ENCODE results near the gene ZBTB5. TPM values are rescaled to one million over a fixed set of nuclear protein-coding genes. Genes with fewer than 3 reads are reported as not detected.

Gene ZBTB5
- total and polyA plus RNA-seq, 9 of the 15 experiments (the other 6 are each of a cell fraction or from before 2014, with no cell fraction given) = 2.3 to 43.2 (median 15.5) TPM

- FAIRE-seq (peak; percentile 98), ATAC-seq (peak; percentile 78), DNase-seq (ENCODE audit: extremely low read depth in 1 of 4, low spot score in 3 of 4) (peak; percentile 88 to 90 (median 89))
- H3K27me3 ChIP-seq (ENCODE audit: control insufficient read depth in 2 of 2, insufficient read depth in 2 of 2, low read length in 2 of 2) = no peaks in the 10 kb centered on the region
- no peaks in the 10 kb centered on the region for H4K20me1 ChIP-seq (replicated peaks; ENCODE audit: control insufficient read depth, insufficient read depth, low read length)
- in situ Hi-C loops (cut with MboI) (no loop called here), intact Hi-C loops (cut with micrococcal nuclease) (no loop called here)
- H3K9me1 ChIP-seq (ENCODE audit: control insufficient read depth, insufficient read depth, low read length) = no peaks in the 10 kb centered on the region
- H3K9me3 ChIP-seq (replicated peaks; ENCODE audit: control insufficient read depth, insufficient read depth, low read depth, low read length) = no peaks in the 10 kb centered on the region
- no TSS peak for BruUV-seq (replicated peaks)
- ChIA-PET POLR2A (interaction anchor here (1.2 kb wide), 1 partner anchor 10 kb away, joined by 3 read pairs; no protein-coding TSS in a partner anchor), CTCF (ENCODE audit: low intra/inter-chr PET ratio) (interaction anchor here (0.6 to 1.9 kb wide), 2 partner anchors 96 to 107 kb away, joined by 3 to 6 read pairs; no protein-coding TSS in a partner anchor)
- no peak overlapping the region for H3K27ac ChIP-seq (ENCODE audit: extremely low read depth, low read depth, low read length)
- peak overlapping the region; percentile 47; the same call in 1 of the 2 replicates for H3K4me2 ChIP-seq (ENCODE audit: insufficient read depth, low read length)
- H3K36me3 ChIP-seq (ENCODE audit: control insufficient read depth, insufficient read depth, low read length) = no peaks in the 10 kb centered on the region
- WGBS (ENCODE audit: insufficient coverage, low coverage, missing lambda C conversion rate) = 17% methylated on average over 22 of the region's 22 CpGs
- peak overlapping the region; percentile 85 for H2AFZ ChIP-seq (ENCODE audit: low read depth, low read length)
- peak overlapping the region in 1 of 2 experiments; percentile 71; a peak in 2 of 4 replicates for H3K9ac ChIP-seq (ENCODE audit: insufficient read depth in 1 of 2, low read depth in 2 of 2, low read length in 2 of 2)
- H3K79me2 ChIP-seq (ENCODE audit: control insufficient read depth, insufficient read depth, low read length) = no peaks in the 10 kb centered on the region
- H3K4me1 ChIP-seq (replicated peaks in 1 of 2; ENCODE audit: control insufficient read depth in 2 of 2, insufficient read depth in 2 of 2, low read length in 2 of 2) = peaks cover 3 to 19% of the 10 kb centered on the region in 2 experiments; a peak in 4 of 5 replicates
- no peak overlapping the region for H3K4me3 ChIP-seq
- TF ChIP-seq MCM2 (IDR thresholded peaks at IDR 0.05; ENCODE audit: low read depth) = no peak
- TF ChIP-seq ZNF24 (IDR thresholded peaks at IDR 0.05) = peak; percentile 99
- TF ChIP-seq ZNF511 (CRISPR knock-in tag; IDR thresholded peaks at IDR 0.05) = 0 out of 2 replicates have a peak, but pooled peaks have one; percentile 30
- no peak for TF ChIP-seq EP300 (IDR thresholded peaks at IDR 0.05; ENCODE audit: low read length)
- TF ChIP-seq ATF1 (CRISPR knock-in tag; IDR thresholded peaks at IDR 0.05) = no peak
- peak; percentile 91 for TF ChIP-seq ATF1 (tag; IDR thresholded peaks at IDR 0.05)
- TF ChIP-seq, protein P1, sequence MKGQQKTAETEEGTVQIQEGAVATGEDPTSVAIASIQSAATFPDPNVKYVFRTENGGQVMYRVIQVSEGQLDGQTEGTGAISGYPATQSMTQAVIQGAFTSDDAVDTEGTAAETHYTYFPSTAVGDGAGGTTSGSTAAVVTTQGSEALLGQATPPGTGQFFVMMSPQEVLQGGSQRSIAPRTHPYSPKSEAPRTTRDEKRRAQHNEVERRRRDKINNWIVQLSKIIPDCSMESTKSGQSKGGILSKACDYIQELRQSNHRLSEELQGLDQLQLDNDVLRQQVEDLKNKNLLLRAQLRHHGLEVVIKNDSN (CRISPR knock-in tag; IDR thresholded peaks at IDR 0.05) = peak; percentile 37; the same call in 1 of the 2 replicates
- peak in 2 of 3 experiments; percentile 43 to 63 for TF ChIP-seq YY1 (IDR thresholded peaks at IDR 0.05; ENCODE audit: borderline replicate concordance in 1 of 3, control insufficient read depth in 1 of 3, extremely low read depth in 1 of 3, insufficient read depth in 3 of 3, insufficient read length in 1 of 3, insufficient replicate concordance in 2 of 3, low read depth in 1 of 3, low read length in 2 of 3)
- TF ChIP-seq SP2 (IDR thresholded peaks at IDR 0.05; ENCODE audit: extremely low read depth, low read depth, low read length, poor library complexity, severe bottlenecking) = no peak
- peak; percentile 93 for TF ChIP-seq ZNF740 (CRISPR knock-in tag; IDR thresholded peaks at IDR 0.05)
- no peak for TF ChIP-seq ZNF740 (tag; IDR thresholded peaks at IDR 0.05)
- TF ChIP-seq TEAD4 (IDR thresholded peaks at IDR 0.05; ENCODE audit: low read length) = peak; percentile 43; the same call in 1 of the 2 replicates
- no peak for TF ChIP-seq TEAD4 (CRISPR knock-in tag; IDR thresholded peaks at IDR 0.05; ENCODE audit: borderline replicate concordance)
- no peak for TF ChIP-seq NCOA2 (IDR thresholded peaks at IDR 0.05; ENCODE audit: partially characterized antibody in 2 of 2)
Observed at GRCh38 chr9:37415011-37415719, 50.1 kb downstream of the ZBTB5 start.

Measured in K562 (cell line).